ENCODE results near the gene TDRD9.
"Not testable (repeated sequence)": the region's sequence is repeated elsewhere in the genome, so short reads cannot be mapped to it uniquely, and the experiment has no call there.

The TDRD9 gene

DNA sequence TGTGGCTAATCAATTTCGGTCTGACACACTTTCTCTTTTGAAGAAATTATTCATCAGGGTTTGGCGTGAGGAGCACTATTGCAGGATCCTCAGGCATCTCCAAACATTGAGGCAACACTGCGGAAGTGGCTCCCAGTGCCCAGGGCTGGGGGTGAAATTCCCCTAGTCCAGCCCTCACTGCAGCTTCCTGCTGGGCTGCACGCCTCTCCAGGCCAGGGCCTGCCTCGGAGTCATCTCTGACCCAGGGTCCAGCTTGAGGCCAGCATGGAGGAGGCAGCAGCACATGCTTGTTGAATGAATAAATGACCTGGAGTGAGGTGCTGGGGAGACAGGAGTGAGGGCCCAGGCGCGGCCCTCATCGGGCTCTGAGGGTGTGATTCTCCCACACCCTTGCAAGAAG, 36.0 kb upstream of the TDRD9 start:
- no peak for DNase-seq (ENCODE audit: low spot score)

DNA sequence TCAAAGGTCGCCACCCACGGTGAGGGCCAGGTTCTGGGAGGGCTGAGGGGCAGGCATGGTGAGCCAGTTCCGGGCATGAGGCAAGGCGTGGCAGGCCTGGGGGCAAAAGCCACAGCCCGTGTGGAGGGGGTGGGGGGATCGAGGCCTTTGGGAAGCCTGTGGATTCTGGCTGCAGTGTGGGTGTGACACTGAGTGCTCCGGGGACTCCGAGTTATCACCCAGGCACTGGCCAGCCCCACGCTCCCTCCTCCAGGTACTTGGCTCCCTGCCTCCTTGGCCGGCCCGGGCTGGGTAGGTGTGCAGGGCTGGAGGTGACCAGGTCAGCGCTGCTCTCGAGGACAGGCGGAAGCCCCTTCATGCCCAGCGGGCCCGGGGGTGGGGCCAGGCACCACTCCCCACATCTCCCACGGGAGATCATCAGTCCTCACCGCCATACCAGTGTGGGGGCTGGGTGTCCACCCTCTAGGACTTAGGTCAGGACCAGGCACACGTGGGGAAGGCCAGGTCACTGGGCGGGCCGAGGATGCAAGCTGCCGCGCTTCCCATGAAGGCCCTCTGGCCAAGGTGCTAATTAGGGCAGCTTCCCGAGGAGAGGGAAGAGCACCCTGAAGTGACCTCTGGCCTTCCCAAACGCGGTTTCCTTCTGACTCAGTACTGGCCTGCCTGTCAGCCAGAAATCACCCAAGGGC, 34.1 kb upstream of the TDRD9 start:
- no peak for DNase-seq (ENCODE audit: low spot score)

DNA sequence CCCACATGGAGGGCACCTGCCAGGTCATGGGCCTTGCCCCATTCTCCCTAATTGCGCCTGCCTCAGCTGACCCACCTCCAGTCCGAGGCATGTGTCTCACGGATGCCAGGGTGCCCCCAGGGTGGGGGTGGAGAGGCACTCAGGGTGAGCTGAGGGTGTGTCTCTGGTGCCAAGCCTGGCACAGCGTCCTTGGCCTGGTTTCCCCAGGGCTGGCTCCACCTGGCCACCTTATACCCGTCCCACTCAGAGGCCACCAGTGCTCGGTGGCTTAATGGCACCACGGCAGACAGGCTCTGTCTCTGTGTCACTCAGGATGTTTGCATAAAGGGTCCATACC, 33.6 kb upstream of the TDRD9 start:
- DNase-seq (ENCODE audit: low spot score): no peak

DNA sequence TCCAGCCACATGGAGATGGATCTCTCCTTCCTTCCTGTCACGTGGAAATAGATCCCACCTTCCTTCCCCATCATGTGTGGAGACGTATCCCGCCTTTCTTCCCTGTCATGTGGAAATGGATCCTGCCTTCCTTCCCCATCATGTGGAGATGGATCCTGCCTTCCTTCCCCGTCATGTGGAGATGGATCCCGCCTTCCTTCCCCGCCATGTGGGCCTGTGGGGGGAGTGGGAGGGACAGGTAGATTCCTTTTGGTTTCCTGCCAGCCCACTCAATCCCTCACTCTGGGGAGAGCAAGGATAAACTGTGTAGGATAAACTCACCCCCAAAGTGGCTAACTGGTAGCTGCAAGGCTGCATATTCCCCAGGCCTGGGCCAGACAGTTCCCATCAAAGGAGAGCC, 31.7 kb upstream of the TDRD9 start:
- DNase-seq (ENCODE audit: low spot score): no peak

DNA sequence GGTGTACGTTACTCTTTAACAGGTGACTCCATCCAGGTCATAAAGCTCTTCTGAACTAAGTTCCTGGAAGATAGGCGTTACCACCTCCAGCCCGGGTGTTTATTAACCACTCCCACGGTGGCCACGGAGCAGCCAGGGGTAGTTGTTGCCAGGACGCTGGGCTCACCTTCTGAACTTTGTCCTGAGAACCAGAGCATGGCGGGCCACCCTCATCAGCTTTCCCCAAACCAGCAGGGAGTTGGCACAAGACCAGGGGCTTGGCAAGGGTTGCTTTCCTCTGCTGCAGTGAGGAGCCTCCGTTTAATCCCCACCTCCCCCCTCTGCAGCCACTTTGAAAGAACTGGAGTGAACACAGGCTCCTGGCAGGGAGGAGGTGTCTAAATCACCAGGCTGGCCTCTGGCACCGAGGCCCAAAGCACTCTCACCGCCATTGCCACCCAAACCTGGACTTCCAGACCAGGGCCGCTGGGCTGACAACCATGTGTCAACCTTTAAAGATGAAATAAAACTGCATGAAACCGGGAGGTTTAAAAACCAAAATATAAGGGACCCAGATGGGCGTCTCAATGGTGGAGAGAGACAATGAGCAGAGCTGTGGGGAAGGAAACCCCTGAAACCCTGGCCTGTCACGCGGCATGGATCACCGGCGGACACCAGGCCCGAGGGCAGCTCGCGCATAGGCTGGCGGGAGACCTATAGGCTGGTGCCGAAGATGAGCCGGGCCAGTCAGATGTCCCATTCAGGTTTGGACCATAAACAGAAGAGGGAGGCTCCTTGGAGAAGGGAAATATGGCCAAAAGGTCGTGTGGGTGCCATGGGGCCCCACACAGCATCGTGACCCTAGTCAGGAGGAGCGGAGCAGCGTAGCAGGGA, 30.9 kb upstream of the TDRD9 start:
- DNase-seq (ENCODE audit: low spot score): no peak

DNA sequence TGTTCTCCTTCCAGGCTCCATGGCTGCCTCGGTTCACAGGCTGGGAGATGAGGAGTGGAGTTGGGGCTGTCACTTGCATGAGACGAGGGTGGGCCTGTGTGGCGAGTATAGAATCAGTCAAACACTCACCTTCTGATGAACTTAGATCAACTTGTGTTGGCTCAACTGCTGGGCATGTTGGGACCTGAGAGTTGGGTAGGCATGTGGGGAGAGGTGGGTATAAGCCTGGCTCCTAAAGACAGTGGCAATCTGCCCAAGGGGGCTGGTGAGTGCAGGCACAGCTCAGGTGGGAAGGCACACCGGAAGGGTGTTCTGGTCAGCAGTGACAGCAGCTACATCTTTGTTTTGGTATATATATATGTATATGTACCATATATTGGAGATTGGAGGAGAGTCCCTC, 30.1 kb upstream of the TDRD9 start:
- DNase-seq (ENCODE audit: low spot score): no peak

DNA sequence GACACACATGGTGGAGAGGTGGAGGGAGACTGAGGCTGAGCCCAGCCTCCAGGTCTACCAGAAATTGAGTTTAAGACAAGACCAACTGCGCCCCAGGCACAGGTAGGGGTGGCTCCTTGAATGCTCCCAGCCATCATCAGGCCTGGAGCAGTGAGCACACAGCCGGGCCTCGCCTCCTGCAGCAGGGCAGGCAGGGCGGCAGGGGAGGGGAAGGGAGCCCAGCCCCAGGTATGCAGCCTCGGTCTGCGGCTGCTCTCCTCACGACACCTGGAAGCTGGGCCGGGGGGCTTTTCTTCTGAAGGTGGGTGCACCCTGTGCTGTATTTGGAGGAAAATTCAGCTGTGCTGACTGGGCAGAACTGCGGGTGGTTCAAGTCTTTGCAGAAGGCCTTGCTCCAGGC, 29.5 kb upstream of the TDRD9 start:
- no peak for DNase-seq (ENCODE audit: low spot score)

DNA sequence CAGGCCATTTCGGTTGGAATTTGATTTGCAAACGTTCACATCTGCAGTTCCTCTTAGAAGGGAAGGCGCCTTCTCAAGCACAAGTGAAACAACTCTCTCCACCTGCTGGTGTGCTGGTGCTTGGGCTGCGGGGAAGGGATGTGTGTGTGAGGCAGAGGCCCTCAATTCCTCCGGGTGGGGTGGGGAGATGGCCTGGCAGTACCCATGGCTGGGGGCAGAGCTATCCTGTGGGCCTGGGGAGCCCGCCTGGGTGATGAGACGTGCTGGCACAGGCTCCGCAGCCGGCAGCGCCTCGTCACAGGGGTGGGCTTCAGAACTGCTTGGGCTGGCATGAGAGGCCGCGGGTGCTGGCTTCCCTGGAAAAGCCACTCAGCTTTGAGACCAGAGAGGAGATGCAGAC, 28.9 kb upstream of the TDRD9 start:
- no peak for DNase-seq (ENCODE audit: low spot score)

DNA sequence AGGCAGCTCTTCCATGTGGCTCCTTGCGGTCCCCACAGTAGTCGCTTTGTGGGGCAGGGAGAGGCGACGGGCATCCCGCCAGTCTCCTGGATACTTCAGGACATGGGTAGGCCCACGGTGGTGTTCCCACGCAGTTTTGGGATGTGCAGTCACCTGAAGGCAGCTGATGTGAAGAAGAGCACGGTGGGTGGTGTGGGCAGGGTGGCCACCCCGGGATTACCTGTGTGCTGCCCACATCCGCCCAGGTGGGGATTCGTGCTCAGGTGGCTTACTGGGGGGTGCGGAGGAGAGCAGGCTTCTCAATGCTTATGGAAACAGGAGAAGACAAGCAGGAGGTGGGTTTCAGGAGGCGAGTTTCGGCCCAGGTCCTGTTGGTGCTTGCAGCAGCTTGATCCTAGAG, 28.4 kb upstream of the TDRD9 start:
- no peak for DNase-seq (ENCODE audit: low spot score)

DNA sequence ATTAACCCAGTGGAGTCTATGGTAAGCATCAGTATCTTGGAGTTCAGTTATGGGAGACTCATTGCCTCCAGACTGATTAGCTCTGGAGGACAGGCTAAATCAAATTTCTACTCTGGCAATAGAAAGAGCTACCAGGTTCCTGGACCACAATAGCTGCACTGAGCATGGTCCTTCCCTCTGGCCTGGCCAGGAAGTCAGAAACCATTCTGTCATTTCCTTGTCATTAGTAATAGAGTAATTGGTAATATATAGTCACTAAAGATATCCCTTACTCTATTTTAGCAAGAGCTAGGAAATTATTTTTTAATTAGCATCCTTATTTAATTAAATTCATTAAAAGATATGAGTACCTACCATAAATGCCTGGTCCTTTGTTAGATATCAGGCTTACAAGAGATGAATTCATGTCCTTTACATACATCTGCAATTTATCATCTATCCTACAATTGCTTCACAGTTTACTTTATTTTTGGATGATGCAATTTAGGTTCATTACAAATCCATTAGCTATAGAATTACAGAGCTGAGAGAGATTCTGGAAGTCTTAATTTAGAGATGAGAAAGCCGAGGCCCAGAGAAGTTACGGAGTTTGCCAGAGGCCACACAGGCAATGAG, 23.7 kb upstream of the TDRD9 start:
- DNase-seq (ENCODE audit: low spot score): no peak

DNA sequence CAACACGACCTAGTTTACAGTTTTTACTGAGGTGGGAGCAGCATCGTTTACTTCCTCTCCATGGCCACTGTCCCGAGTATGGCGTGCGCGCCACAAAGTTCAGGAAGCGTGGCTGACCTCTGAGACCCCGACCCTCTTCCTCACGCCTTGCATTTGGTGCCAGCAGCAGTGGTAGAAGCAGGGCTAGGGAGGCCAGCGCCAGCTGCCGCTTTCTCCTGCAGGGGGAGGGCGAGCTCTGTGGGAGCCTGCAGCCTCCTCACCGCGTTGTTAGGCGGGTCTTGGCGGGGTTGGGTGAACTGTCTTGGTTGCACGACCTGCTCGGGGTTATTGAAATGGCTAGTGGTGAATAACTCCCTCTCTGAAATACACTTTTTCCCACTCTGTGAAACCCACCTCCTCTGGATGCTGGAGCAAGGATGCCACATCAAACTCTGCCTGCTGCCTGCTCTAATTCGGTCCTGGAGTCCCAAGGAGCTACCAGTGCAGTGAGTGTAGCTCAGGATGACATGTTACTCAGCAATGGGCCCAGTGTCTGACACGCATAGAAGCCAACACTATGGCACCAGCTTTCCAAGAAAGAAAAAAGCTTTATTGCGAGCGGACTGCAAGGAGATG, 22.3 kb upstream of the TDRD9 start:
- DNase-seq (ENCODE audit: low spot score): no peak

DNA sequence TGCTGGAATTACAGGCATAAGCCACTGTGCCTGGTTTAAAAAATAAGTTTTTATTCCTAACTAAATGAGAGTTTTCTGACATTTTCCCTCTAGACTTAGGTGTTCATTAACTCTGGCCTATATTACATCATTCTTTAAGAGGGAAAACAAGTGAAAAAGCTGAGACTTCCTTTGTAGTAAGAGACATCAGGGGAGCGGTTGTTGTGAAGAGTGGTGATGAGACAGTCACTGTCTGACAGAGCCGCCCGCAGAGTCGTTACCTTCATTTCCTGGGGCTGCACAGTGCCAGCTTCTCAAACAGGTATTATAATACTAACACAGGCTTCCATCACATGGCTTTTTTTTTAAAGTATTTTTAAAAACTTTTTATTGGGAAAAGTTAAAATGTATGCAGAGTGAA, 19.7 kb upstream of the TDRD9 start:
- no peak for DNase-seq (ENCODE audit: low spot score)

DNA sequence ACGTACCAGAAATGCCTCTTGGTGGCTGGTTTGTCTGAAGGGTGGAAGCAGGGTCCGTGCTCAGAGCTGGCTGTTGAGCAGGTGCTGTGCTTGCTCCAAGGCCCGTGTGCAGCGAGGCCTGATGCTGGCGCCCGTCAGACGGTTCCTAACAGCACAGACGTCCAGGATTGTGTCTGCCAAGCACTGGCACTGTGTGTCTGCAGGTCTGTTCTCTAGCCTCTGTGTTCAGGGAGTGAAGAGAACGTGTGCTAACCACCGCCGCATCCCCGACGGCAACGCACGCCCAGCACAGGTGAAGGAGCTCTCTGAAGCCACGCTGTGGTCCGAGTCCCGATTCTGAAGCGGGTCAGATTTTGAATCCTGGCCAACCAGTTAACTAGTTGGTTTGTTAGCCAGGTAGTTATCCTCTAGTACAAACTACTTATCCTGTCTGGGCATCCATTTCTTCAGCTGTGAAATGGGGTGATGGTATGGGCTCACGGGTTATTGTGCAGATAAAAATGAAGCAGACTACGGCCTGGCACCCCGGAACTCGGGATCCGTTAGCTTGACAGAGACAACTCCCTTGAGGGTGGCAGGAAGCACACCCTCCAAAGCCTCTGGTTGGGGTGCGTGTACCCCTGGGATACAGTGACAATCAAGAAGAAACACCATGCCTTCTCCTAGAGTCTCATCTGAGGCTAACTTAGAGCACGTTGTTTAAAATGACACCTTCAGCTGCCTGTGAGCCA, 18.6 kb upstream of the TDRD9 start:
- DNase-seq (ENCODE audit: low spot score): no peak

DNA sequence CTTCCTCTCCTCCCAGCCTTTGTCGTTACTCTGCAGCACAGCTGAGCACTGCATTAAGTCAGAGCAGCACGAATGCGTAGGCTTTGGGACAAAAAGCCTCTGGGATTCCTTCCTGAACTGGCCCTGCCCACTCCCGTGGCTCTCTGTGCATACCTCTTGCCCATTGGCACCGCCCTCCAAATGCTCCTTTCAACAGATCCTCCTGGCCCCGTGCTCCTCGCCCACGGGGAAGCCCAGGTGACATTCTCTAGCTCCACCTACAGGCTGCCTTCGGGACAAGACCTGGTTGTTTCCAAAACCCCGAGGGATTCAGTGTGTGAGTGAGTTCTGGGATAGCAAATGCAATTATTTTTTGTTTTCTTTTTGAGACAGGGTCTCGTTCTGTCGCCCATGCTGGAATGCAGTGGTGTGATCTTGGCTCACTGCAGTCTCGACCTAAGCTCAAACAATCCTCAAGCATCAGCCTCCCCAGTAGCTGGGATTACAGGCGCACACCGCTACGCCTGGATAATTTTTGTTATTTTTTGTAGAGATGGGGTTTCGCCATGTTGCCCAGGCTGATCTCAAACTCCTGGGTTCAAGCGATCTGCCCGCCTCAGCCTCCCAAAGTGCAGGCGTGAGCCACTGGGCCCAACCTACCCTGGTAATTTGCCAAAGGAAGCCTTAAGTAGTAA, 17.9 kb upstream of the TDRD9 start:
- DNase-seq (ENCODE audit: low spot score): peak; percentile 86

DNA sequence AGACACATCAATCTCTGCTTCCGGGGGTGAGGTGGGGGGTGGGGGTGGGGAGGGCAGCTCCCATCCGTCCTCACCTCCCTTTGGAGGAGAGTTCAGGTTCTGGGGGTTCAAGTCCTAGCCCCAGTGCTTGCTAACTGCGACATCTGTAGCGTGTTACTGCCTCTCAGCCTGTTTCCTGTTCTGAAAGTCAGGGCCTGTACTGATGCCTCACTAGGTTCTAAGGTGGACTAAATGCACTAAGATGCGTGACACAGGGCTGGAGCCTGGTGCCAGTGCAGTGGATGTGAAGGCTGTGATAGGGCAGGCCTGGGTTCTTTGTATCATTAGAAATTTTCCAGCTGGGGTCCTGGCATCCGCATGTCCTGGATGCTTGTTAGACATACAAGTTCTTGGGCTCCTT, 17.3 kb upstream of the TDRD9 start:
- no peak for DNase-seq (ENCODE audit: low spot score)

DNA sequence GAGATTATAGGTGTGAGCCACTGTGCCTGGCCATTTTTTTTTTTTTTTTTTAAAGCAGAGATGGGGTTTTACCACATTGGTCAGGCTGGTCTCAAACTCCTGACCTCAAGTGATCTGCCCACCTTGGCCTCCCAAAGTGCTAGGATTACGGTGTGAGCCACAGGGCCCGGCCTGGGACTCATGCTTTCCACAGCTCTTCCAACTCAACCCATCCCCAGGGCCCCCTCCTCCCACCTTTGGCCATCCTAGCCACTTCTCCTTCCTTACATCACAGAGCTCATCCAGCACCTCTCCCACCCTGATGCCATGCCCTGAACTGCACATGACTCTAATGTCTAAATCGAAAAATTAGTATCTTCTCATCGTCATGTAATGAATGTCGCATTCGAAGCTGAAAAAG, 12.6 kb upstream of the TDRD9 start:
- DNase-seq (ENCODE audit: low spot score): no peak

DNA sequence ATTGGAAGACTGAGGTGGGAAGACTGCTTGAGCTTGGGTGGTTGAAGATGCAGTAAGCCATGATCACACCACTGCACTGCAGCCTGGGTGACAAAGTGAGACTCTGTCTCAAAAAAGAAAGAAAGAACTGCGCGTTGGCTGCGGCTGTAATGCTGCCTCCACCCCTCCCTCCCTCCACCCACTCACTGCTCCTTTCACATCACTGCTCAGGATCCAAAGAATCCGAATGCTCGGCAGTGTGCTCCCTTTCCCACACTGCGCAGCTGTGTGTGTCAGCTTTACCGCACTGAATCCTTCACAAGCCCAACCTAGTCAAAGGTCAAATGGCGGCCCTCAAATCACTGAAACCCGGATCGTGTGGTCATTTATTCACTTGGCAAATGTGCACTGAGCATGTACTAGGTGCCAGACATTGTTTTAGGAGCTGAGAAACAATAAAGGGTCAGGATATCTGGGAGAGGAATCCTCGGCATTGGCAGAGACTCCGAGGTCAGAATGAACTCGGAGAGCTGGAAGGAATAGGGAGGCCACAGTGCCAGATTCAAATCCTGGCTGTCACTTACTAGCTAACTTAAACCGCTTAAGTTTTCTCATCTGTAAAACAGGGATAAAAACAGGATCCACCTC, 11.5 kb upstream of the TDRD9 start:
- DNase-seq (ENCODE audit: low spot score): no peak

DNA sequence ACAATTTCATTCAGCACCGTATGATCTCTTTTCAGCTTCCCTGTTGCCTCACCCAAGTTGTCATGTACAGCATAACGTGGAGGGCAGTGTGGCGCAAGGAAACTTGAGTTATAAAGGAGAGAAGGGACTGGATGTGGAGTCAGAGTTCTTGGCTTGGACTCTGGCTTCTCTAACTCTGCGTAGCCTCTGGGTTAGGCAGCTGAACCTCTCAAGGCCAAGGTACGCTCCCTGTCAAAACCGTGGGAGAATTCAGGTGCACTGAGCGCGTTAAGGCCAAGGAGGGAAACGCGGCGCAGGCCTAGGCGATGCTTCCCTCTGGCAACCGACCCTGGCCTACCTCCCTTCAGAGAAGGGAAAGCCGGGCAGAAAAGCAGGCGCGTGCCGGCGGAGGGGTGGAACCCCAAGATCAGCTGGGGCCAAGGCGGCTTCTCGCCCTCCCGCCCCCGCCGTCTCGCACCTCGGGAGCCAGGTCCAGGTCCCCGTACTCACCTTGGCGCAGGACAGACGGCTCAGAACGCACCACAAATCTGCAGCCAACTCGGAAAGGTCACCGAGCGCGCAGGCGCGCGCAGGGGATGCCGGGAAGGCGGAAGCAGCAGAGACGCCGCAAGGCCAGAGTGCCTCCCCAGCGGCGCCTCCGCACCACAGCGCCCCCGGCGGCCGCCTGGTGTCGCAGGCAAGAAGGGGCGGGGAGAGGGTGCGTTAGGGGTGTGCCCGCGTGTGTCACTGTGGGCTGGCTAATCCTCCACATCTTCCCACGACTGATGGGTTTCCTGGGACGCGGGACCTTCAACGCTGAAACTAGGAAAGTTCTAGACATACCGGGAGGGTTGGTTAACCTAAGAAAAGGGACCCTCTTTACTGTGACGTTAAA, 7.0 kb upstream of the TDRD9 start:
- peak; percentile 91 for DNase-seq (ENCODE audit: low spot score)

DNA sequence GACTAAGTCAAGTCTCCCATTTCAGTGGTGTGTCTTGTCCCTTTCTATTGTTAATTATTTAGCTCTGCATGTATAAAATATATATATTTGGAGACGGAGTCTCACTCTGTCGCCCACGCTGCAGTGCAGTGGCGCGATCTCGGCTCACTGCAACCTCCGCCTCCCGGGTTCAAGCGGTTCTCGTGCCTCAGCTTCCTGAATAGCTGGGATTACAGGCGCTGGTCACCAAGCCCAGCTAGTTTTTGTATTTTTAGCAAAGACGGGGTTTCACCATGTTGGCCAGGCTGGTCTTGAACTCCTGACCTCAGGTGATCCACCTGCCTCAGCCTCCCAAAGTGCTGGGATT, 6.4 kb upstream of the TDRD9 start:
- not testable (repeated sequence) for DNase-seq (ENCODE audit: low spot score)

DNA sequence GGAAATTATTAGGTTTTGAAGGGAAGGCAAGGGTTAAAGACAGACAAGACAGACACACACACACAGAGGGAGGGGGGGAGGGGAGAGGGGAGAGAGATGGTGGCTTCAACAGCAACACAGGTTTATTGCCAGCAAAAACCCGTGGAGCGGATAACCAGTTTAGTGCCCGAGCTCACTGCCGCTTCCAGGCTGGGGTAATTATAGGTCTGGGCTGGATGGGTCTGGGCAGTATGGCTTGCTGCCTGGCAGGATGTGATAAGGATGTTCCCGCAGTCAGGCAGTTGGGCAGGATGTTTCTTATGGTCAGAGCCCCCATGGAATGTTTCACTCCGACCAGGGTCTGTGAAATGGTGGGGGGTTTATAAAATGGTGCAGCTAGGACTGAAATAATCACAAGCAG, 4.4 kb upstream of the TDRD9 start:
- no peak for DNase-seq (ENCODE audit: low spot score)
